BE2C (cell line): ENCODE results near the gene CAMKMT.

Source experiments
- DNase-seq: peaks from one replicate; pipeline ENCODE4 v3.0.0-alpha.2; 2020
- H3K27me3 ChIP-seq: fragments of 250-450 bp; sonication (Bioruptor Pico); 2 replicates; pipeline ENCODE4 v1.5.1; 2020; ENCODE audit warnings: mild to moderate bottlenecking
- H3K36me3 ChIP-seq: fragments of 250-450 bp; sonication (Bioruptor Pico); 2 replicates; pipeline ENCODE4 v1.5.1; 2020; ENCODE audit warnings: mild to moderate bottlenecking
- H3K4me1 ChIP-seq: fragments of 250-450 bp; sonication (Bioruptor Pico); 2 replicates; pipeline ENCODE4 v1.5.1; 2020
- H3K4me3 ChIP-seq: 2 replicates; pipeline ENCODE4 v1.5.1; 2011; ENCODE audit warnings: low read depth, low read length
- H3K9me3 ChIP-seq: fragments of 250-450 bp; sonication (Bioruptor Pico); 2 replicates; pipeline ENCODE4 v1.5.1; 2020
- CTCF ChIP-seq: IDR thresholded peaks from 2 replicates; pipeline ENCODE4 v1.5.1; 2012; ENCODE audit warnings: mild to moderate bottlenecking, low read depth, low read length

CAMKMT gene

GRCh38 chr2:44548221-44549098 is 186.7 kb downstream of the CAMKMT start:
- H3K4me1 ChIP-seq, result peaks cover 40% of the 10 kb centered on the region
- H3K27me3 ChIP-seq, result no peaks in the 10 kb centered on the region
- H3K9me3 ChIP-seq, result no peaks in the 10 kb centered on the region
- TF ChIP-seq CTCF, result no peak
- no peaks in the 10 kb centered on the region for H3K36me3 ChIP-seq
- no peak for DNase-seq
- no peak overlapping the region for H3K4me3 ChIP-seq

- Histone ChIP-seq H3K36me3 (no peaks in the 10 kb centered on the region), H3K27me3 (no peaks in the 10 kb centered on the region), H3K9me3 (no peaks in the 10 kb centered on the region), H3K4me3 (no peak overlapping the region), H3K4me1 (peaks cover 35% of the 10 kb centered on the region)
- no peak for TF ChIP-seq CTCF
- no peak for DNase-seq
Observed at GRCh38 chr2:44549099-44549471, 187.3 kb downstream of the CAMKMT start.

- no peaks in the 10 kb centered on the region for H3K9me3 ChIP-seq
- TF ChIP-seq CTCF, result no peak
- H3K4me3 ChIP-seq, result no peak overlapping the region
- H3K4me1 ChIP-seq, result peaks cover 34% of the 10 kb centered on the region
- H3K36me3 ChIP-seq, result no peaks in the 10 kb centered on the region
- DNase-seq, result no peak
- H3K27me3 ChIP-seq, result no peaks in the 10 kb centered on the region
Observed at GRCh38 chr2:44549856-44550255, 188.1 kb downstream of the CAMKMT start.

- Histone ChIP-seq H3K4me1 (peaks cover 29% of the 10 kb centered on the region), H3K27me3 (no peaks in the 10 kb centered on the region), H3K36me3 (no peaks in the 10 kb centered on the region), H3K9me3 (no peaks in the 10 kb centered on the region), H3K4me3 (no peak overlapping the region)
- TF ChIP-seq CTCF, result no peak
- no peak for DNase-seq
Observed at GRCh38 chr2:44550561-44550960, 188.8 kb downstream of the CAMKMT start.

- H3K4me3 ChIP-seq, result no peak overlapping the region
- no peaks in the 10 kb centered on the region for H3K27me3 ChIP-seq
- H3K9me3 ChIP-seq, result no peaks in the 10 kb centered on the region
- DNase-seq, result no peak
- H3K4me1 ChIP-seq, result peaks cover 23% of the 10 kb centered on the region
- no peaks in the 10 kb centered on the region for H3K36me3 ChIP-seq
- no peak for TF ChIP-seq CTCF
Observed at GRCh38 chr2:44551497-44551896, 189.8 kb downstream of the CAMKMT start.

- no peaks in the 10 kb centered on the region for H3K9me3 ChIP-seq
- H3K4me1 ChIP-seq, result peaks cover 5% of the 10 kb centered on the region
- no peaks in the 10 kb centered on the region for H3K36me3 ChIP-seq
- no peak overlapping the region for H3K4me3 ChIP-seq
- no peaks in the 10 kb centered on the region for H3K27me3 ChIP-seq
- DNase-seq, result no peak
- no peak for TF ChIP-seq CTCF
Observed at GRCh38 chr2:44553456-44553855, 191.7 kb downstream of the CAMKMT start.
